SK-N-SH treated with all-trans-retinoic acid at 6 μM for 48 hours (cell line): ENCODE data around the gene ARFGEF2.

Experiments
- ISL1 ChIP-seq: fragments of 250-450 bp; sonication (Bioruptor Pico); IDR thresholded peaks from 2 replicates; pipeline ENCODE4 v2.1.2; 2022; ENCODE audit warnings: mild to moderate bottlenecking, moderate library complexity
- RARB ChIP-seq: fragments of 250-450 bp; sonication (Bioruptor Pico); IDR thresholded peaks from 2 replicates; pipeline ENCODE4 v1.8.0; 2021; ENCODE audit warnings: mild to moderate bottlenecking, moderate library complexity
- SNAI2 ChIP-seq: fragments of 250-450 bp; sonication (Bioruptor Pico); IDR thresholded peaks from 2 replicates; pipeline ENCODE4 v1.5.0; 2020; ENCODE audit warnings: mild to moderate bottlenecking, moderate library complexity
- TF ChIP-seq, protein P1 (sequence below): fragments of 250-450 bp; sonication (Bioruptor Pico); IDR thresholded peaks from 2 replicates; pipeline ENCODE4 v1.8.0; 2021; ENCODE audit warnings: low read depth, mild to moderate bottlenecking, moderate library complexity, borderline replicate concordance
- TF ChIP-seq, protein P2 (sequence below): fragments of 250-450 bp; sonication (Bioruptor Pico); IDR thresholded peaks from 2 replicates; pipeline ENCODE4 v1.5.1; 2020; ENCODE audit warnings: low read depth, mild to moderate bottlenecking, moderate library complexity

- TF ChIP-seq RARB (CRISPR knock-in tag) (no peak), SNAI2 (no peak), ISL1 (CRISPR knock-in tag) (no peak)
- TF ChIP-seq, protein P1, sequence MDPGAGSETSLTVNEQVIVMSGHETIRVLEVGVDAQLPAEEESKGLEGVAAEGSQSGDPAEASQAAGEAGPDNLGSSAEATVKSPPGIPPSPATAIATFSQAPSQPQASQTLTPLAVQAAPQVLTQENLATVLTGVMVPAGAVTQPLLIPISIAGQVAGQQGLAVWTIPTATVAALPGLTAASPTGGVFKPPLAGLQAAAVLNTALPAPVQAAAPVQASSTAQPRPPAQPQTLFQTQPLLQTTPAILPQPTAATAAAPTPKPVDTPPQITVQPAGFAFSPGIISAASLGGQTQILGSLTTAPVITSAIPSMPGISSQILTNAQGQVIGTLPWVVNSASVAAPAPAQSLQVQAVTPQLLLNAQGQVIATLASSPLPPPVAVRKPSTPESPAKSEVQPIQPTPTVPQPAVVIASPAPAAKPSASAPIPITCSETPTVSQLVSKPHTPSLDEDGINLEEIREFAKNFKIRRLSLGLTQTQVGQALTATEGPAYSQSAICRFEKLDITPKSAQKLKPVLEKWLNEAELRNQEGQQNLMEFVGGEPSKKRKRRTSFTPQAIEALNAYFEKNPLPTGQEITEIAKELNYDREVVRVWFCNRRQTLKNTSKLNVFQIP (CRISPR knock-in tag): no peak
- TF ChIP-seq, protein P2, sequence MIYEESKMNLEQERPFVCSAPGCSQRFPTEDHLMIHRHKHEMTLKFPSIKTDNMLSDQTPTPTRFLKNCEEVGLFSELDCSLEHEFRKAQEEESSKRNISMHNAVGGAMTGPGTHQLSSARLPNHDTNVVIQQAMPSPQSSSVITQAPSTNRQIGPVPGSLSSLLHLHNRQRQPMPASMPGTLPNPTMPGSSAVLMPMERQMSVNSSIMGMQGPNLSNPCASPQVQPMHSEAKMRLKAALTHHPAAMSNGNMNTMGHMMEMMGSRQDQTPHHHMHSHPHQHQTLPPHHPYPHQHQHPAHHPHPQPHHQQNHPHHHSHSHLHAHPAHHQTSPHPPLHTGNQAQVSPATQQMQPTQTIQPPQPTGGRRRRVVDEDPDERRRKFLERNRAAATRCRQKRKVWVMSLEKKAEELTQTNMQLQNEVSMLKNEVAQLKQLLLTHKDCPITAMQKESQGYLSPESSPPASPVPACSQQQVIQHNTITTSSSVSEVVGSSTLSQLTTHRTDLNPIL (CRISPR knock-in tag): no peak
Measured at GRCh38 chr20:48910347-48910781, 11.1 kb upstream of the ARFGEF2 start.
